ENCODE data around the gene BAZ2B. TPM values are rescaled to one million over a fixed set of nuclear protein-coding genes. Genes with fewer than 3 reads are reported as not detected.
A peak's percentile ranks its signal among the peaks of the same experiment; 100 is the strongest.

BAZ2B gene
- polyA plus RNA-seq, 2 of the 4 experiments (the other 2 are of a cell fraction), result 19.6 to 50.6 TPM

- no peak for FAIRE-seq
- Histone ChIP-seq H3K9me3 (no peaks in the 10 kb centered on the region), H3K27ac (no peak overlapping the region), H3K4me2 (no peak overlapping the region), H3K4me3 (no peak overlapping the region), H3K4me1 (peaks cover 26% of the 10 kb centered on the region)
- no peak for DNase-seq (ENCODE audit: low read depth in 1 of 2, low spot score in 1 of 2)
- TF ChIP-seq MAZ (IDR thresholded peaks at IDR 0.05; ENCODE audit: borderline replicate concordance, low read depth, low read length), result no peak
- ATAC-seq, result no peak
- ChIA-PET CTCF (interaction anchor here (1.7 kb wide), 1 partner anchor 15 kb away, joined by 4 read pairs; no protein-coding TSS in a partner anchor), POLR2A (no interaction called here)
- 74% methylated on average over 5 of the region's 5 CpGs for WGBS (ENCODE audit: missing lambda C conversion rate)
These were observed 159.6 kb downstream of the BAZ2B start for GRCh38 chr2:159456500-159457426.

DNA sequence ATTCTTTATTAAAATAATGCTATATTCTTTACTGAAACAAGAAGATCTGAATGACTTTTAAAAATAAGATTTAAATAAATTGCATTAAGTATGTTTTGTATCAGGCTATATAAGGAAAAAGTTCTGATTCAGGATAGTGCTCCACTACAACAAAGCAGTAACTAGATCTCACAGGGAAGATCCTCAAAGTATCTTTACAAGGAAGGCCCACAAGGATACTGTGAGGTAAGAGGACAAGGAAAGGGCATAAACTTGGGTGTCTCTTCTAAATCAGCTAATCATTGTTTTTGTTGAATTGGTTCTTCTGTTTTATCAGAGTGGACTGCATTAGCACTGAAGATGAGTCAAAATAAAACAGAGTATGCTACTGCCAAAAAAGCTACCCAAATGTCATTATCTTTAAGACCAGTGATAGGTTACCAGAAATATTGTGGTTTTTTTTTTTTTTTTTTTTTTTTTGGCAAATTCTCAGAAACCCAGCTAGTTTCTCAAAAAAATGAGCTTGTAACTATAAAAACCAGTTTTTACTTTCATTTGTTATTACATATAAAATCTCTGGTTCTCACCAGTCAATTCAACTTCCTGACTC lies 160.9 kb downstream of the BAZ2B start:
- Histone ChIP-seq H3K27ac (no peak overlapping the region), H3K4me1 (peaks cover 26% of the 10 kb centered on the region), H3K4me3 (no peak overlapping the region), H3K4me2 (no peak overlapping the region), H3K9me3 (no peaks in the 10 kb centered on the region)
- no peak for DNase-seq (ENCODE audit: low read depth in 1 of 2, low spot score in 1 of 2)
- TF ChIP-seq HOXA7 (CRISPR knock-in tag; IDR thresholded peaks at IDR 0.05), result no peak
- TF ChIP-seq, protein P1, sequence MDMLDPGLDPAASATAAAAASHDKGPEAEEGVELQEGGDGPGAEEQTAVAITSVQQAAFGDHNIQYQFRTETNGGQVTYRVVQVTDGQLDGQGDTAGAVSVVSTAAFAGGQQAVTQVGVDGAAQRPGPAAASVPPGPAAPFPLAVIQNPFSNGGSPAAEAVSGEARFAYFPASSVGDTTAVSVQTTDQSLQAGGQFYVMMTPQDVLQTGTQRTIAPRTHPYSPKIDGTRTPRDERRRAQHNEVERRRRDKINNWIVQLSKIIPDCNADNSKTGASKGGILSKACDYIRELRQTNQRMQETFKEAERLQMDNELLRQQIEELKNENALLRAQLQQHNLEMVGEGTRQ (IDR thresholded peaks at IDR 0.05), result no peak
- no peak for TF ChIP-seq HOXB13 (CRISPR knock-in tag; IDR thresholded peaks at IDR 0.05; ENCODE audit: low read depth)
- no peak for TF ChIP-seq HOXB5 (CRISPR knock-in tag; IDR thresholded peaks at IDR 0.05)
- TF ChIP-seq TFCP2L1 (CRISPR knock-in tag; IDR thresholded peaks at IDR 0.05), result no peak
- no peak for TF ChIP-seq MAZ (IDR thresholded peaks at IDR 0.05; ENCODE audit: borderline replicate concordance, low read depth, low read length)
- no peak for TF ChIP-seq EHF (CRISPR knock-in tag; IDR thresholded peaks at IDR 0.05)
- no peak for TF ChIP-seq EHMT2 (IDR thresholded peaks at IDR 0.05; ENCODE audit: low read depth)
- TF ChIP-seq MAX (IDR thresholded peaks at IDR 0.05), result no peak
- no peak for TF ChIP-seq CHD2 (IDR thresholded peaks at IDR 0.05; ENCODE audit: low read length, partially characterized antibody)
- peak in 1 of 2 experiments; percentile 41; a peak in 2 of 6 replicates for ATAC-seq
- ChIA-PET POLR2A (no interaction called here), CTCF (interaction anchor here (1.7 kb wide), 1 partner anchor 14 kb away, joined by 4 read pairs; no protein-coding TSS in a partner anchor)
- no peak for FAIRE-seq

DNA sequence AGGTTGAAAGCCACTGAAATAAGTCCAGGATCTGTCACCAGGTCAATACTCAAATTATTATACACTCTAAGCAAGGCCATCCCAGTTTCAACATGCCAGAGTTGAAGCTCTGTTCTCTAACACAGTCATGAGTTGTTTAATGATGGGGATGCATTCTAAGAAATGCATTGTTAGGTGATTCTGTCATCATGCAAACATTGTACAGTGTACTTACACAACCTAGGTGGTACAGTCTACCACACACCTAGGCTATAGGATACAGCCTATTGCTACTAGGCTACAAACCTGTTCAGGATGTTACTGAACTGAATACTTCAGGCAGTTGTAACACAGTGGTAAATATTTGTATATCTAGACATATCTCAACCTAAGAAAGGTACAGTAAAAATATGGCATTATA lies 162.2 kb downstream of the BAZ2B start:
- FAIRE-seq (no peak), DNase-seq (ENCODE audit: low read depth in 1 of 2, low spot score in 1 of 2) (peak in 1 of 2 experiments; percentile 39), ATAC-seq (peak; percentile 77 to 86)
- Histone ChIP-seq H3K27ac (no peak overlapping the region), H3K9me3 (no peaks in the 10 kb centered on the region), H3K4me3 (no peak overlapping the region), H3K4me2 (peak overlapping the region; percentile 16; the same call in 1 of the 3 replicates), H3K4me1 (peaks cover 26% of the 10 kb centered on the region)
- POLR2A ChIA-PET, result no interaction called here
- CTCF ChIA-PET, result no interaction called here
- TF ChIP-seq GATA3 (IDR thresholded peaks at IDR 0.05; ENCODE audit: borderline replicate concordance), result no peak

DNA sequence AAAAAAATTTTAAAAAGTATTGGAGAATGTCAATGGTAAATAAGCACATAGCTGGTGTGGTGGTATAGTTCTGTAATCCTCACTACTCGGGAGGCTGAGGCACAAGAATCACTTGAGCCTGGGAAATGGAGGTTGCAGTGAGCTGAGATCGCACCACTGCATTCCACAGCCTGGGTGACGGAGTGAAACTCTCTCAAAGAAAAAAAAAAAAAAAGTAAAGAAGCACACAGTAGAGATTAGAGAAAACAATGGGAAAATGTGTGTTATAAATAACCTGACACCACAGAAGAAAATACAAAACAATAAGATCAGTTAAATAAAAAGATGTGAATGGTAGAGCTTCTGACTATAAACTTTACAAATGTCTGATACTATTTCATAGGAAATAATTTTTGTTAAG lies 166.2 kb downstream of the BAZ2B start:
- H3K4me3 ChIP-seq, result no peak overlapping the region
- FAIRE-seq (no peak), ATAC-seq (no peak), DNase-seq (ENCODE audit: low read depth in 1 of 2, low spot score in 1 of 2) (no peak)
- H3K9me3 ChIP-seq, result no peaks in the 10 kb centered on the region
- 88% methylated on average over 3 of the region's 3 CpGs for WGBS (ENCODE audit: missing lambda C conversion rate)
- H3K4me1 ChIP-seq, result peaks cover 11% of the 10 kb centered on the region
- TF ChIP-seq, protein P2, sequence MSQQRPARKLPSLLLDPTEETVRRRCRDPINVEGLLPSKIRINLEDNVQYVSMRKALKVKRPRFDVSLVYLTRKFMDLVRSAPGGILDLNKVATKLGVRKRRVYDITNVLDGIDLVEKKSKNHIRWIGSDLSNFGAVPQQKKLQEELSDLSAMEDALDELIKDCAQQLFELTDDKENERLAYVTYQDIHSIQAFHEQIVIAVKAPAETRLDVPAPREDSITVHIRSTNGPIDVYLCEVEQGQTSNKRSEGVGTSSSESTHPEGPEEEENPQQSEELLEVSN (IDR thresholded peaks at IDR 0.05; ENCODE audit: borderline replicate concordance, low read depth), result no peak
- TF ChIP-seq ZSCAN20 (CRISPR knock-in tag; IDR thresholded peaks at IDR 0.05) (no peak), CHD2 (IDR thresholded peaks at IDR 0.05; ENCODE audit: low read length, partially characterized antibody) (no peak), MAFK (IDR thresholded peaks at IDR 0.05; ENCODE audit: partially characterized antibody) (no peak), SREBF2 (IDR thresholded peaks at IDR 0.05) (no peak), CHD4 (IDR thresholded peaks at IDR 0.05; ENCODE audit: borderline replicate concordance) (no peak), FOXS1 (CRISPR knock-in tag; IDR thresholded peaks at IDR 0.05) (no peak), PHF8 (IDR thresholded peaks at IDR 0.05; ENCODE audit: borderline replicate concordance, low read depth) (no peak), KDM1A (IDR thresholded peaks at IDR 0.05; ENCODE audit: low read depth) (no peak), NR3C1 (IDR thresholded peaks at IDR 0.05) (no peak), MAZ (IDR thresholded peaks at IDR 0.05; ENCODE audit: borderline replicate concordance, low read depth, low read length) (no peak), MYC (IDR thresholded peaks at IDR 0.05; ENCODE audit: borderline replicate concordance, low read length) (no peak), BHLHE40 (IDR thresholded peaks at IDR 0.05; ENCODE audit: low read depth, low read length) (no peak), TP53 (CRISPR knock-in tag; IDR thresholded peaks at IDR 0.05) (no peak), POLR2A (IDR thresholded peaks at IDR 0.05; ENCODE audit: low read length) (no peak)
- TF ChIP-seq, protein P3, sequence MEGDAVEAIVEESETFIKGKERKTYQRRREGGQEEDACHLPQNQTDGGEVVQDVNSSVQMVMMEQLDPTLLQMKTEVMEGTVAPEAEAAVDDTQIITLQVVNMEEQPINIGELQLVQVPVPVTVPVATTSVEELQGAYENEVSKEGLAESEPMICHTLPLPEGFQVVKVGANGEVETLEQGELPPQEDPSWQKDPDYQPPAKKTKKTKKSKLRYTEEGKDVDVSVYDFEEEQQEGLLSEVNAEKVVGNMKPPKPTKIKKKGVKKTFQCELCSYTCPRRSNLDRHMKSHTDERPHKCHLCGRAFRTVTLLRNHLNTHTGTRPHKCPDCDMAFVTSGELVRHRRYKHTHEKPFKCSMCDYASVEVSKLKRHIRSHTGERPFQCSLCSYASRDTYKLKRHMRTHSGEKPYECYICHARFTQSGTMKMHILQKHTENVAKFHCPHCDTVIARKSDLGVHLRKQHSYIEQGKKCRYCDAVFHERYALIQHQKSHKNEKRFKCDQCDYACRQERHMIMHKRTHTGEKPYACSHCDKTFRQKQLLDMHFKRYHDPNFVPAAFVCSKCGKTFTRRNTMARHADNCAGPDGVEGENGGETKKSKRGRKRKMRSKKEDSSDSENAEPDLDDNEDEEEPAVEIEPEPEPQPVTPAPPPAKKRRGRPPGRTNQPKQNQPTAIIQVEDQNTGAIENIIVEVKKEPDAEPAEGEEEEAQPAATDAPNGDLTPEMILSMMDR (IDR thresholded peaks at IDR 0.05), result no peak
- H3K27ac ChIP-seq, result no peak overlapping the region
- ChIA-PET CTCF (interaction anchor here (0.7 to 1.2 kb wide), 2 partner anchors 17 to 27 kb away, joined by 3 read pairs; no protein-coding TSS in a partner anchor), POLR2A (no interaction called here)
- no peak overlapping the region for H3K4me2 ChIP-seq

Measured in A549 (cell line).